Astrocyte (in vitro differentiated cells and primary cell): ENCODE measurements around the gene ESRRB. TPM values are rescaled to one million over a fixed set of nuclear protein-coding genes. Genes with fewer than 3 reads are reported as not detected.

ENCODE experiments used
- DNase-seq: peaks from one replicate; pipeline ENCODE4 v3.0.0-alpha.2; 2010; ENCODE audit warnings: low read depth
- FAIRE-seq: peaks from 2 replicates; lab custom pipeline; 2011; peaks lifted over from hg19 to GRCh38; lab: Jason Lieb, UNC
- H2AFZ ChIP-seq: 2 replicates; pipeline ENCODE4 v1.6.0; 2012; ENCODE audit warnings: low read depth, low read length, inconsistent platforms
- H3K27ac ChIP-seq: 2 replicates; pipeline ENCODE4 v1.5.1; 2011; ENCODE audit warnings: low read depth, low read length, inconsistent platforms
- H3K27me3 ChIP-seq: 2 replicates; pipeline ENCODE4 v1.6.0; 2011; ENCODE audit warnings: low read length, inconsistent platforms; ENCODE audit not compliant: insufficient read depth
- H3K36me3 ChIP-seq: 2 replicates; pipeline ENCODE4 v1.5.1; 2011; ENCODE audit warnings: low read length, inconsistent platforms; ENCODE audit not compliant: insufficient read depth
- H3K4me1 ChIP-seq: 2 replicates; pipeline ENCODE4 v1.5.1; 2011; ENCODE audit warnings: low read length, inconsistent platforms; ENCODE audit not compliant: insufficient read depth
- H3K4me2 ChIP-seq: 2 replicates; pipeline ENCODE4 v1.6.0; 2012; ENCODE audit warnings: low read length, inconsistent platforms
- H3K4me3 ChIP-seq: 2 replicates; pipeline ENCODE4 v1.5.1; 2011; ENCODE audit warnings: low read depth, mild to moderate bottlenecking, low read length, inconsistent platforms; ENCODE audit not compliant: insufficient read depth
- H3K79me2 ChIP-seq: 2 replicates; pipeline ENCODE4 v1.6.0; 2012; ENCODE audit warnings: mild to moderate bottlenecking, low read length, inconsistent platforms; ENCODE audit not compliant: insufficient read depth
- H3K9ac ChIP-seq: 2 replicates; pipeline ENCODE4 v1.6.0; 2012; ENCODE audit warnings: mild to moderate bottlenecking, low read length, inconsistent platforms
- H3K9me3 ChIP-seq: 2 replicates; pipeline ENCODE4 v1.5.1; 2012; ENCODE audit warnings: low read depth, mild to moderate bottlenecking, low read length, inconsistent platforms; ENCODE audit not compliant: insufficient read depth
- H4K20me1 ChIP-seq: 2 replicates; pipeline ENCODE4 v1.6.0; 2012; ENCODE audit warnings: low read length, inconsistent platforms; ENCODE audit not compliant: insufficient read depth
- H3K27ac Mint-ChIP-seq: one replicate; pipeline ENCODE4 v1.8.0; 2021; ENCODE audit warnings: mild to moderate bottlenecking, mixed read lengths; ENCODE audit not compliant: unreplicated experiment
- H3K27me3 Mint-ChIP-seq: one replicate; pipeline ENCODE4 v1.8.0; 2021; ENCODE audit warnings: low read depth, mixed read lengths; ENCODE audit not compliant: unreplicated experiment
- H3K36me3 Mint-ChIP-seq: one replicate; pipeline ENCODE4 v1.8.0; 2021; ENCODE audit warnings: low read depth, mixed read lengths; ENCODE audit not compliant: unreplicated experiment
- H3K4me1 Mint-ChIP-seq: one replicate; pipeline ENCODE4 v1.8.0; 2021; ENCODE audit warnings: low read depth, mixed read lengths; ENCODE audit not compliant: unreplicated experiment
- H3K4me3 Mint-ChIP-seq: one replicate; pipeline ENCODE4 v1.8.0; 2021; ENCODE audit warnings: mild to moderate bottlenecking, moderate library complexity, mixed read lengths; ENCODE audit not compliant: unreplicated experiment
- H3K9me3 Mint-ChIP-seq: one replicate; pipeline ENCODE4 v1.8.0; 2021; ENCODE audit warnings: mild to moderate bottlenecking, mixed read lengths; ENCODE audit not compliant: unreplicated experiment
- EZH2 ChIP-seq: IDR thresholded peaks from 2 replicates; pipeline ENCODE4 v1.6.1; 2012; ENCODE audit warnings: mild to moderate bottlenecking, low read length, inconsistent platforms; ENCODE audit not compliant: insufficient read depth
- total RNA-seq: library from RNA; stranded (reverse); gene quantifications from 2 replicates; pipeline ENCODE4 v1.2.1, GENCODE V29; 2021
- TF ChIP-seq, protein P1 (sequence below): IDR thresholded peaks from 2 replicates; pipeline ENCODE4 v1.5.1; 2011; ENCODE audit warnings: low read depth, mild to moderate bottlenecking, inconsistent platforms, low read length, moderate library complexity; ENCODE audit not compliant: insufficient read depth

Gene ESRRB
- total RNA-seq, 1 donor from 2014 or later = not detected

- TF ChIP-seq, protein P1, sequence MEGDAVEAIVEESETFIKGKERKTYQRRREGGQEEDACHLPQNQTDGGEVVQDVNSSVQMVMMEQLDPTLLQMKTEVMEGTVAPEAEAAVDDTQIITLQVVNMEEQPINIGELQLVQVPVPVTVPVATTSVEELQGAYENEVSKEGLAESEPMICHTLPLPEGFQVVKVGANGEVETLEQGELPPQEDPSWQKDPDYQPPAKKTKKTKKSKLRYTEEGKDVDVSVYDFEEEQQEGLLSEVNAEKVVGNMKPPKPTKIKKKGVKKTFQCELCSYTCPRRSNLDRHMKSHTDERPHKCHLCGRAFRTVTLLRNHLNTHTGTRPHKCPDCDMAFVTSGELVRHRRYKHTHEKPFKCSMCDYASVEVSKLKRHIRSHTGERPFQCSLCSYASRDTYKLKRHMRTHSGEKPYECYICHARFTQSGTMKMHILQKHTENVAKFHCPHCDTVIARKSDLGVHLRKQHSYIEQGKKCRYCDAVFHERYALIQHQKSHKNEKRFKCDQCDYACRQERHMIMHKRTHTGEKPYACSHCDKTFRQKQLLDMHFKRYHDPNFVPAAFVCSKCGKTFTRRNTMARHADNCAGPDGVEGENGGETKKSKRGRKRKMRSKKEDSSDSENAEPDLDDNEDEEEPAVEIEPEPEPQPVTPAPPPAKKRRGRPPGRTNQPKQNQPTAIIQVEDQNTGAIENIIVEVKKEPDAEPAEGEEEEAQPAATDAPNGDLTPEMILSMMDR = no peak
- no peak for TF ChIP-seq EZH2
Observed at GRCh38 chr14:76446921-76447320, 71.0 kb downstream of the ESRRB start.

DNA sequence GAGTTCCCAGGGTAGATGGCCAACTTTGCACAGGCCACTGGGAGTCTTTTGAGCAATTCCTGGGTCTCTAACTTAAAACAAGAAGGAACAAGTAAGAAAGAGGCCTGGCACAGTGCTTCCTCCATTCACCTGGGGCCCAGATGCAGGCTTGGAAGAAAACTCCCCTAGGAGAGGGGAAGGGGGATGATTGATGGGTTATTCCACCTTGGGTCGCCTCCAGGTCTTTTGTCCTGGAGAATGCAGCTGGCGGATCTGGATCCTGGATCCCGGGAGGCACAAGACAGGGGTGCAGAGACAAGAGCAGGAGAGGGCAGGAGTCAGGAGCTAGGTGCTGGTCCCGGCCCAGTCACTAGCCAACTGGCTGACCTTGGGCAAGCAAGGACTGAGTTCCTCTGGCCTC lies 74.5 kb downstream of the ESRRB start:
- no peak for TF ChIP-seq EZH2
- TF ChIP-seq, protein P1 = no peak
- DNase-seq (no peak), FAIRE-seq (no peak)
- no peak overlapping the region for H3K9ac ChIP-seq
- H3K27me3 ChIP-seq = no peaks in the 10 kb centered on the region
- Mint-ChIP-seq H3K4me1 (no peaks in the 10 kb centered on the region), H3K27me3 (peaks cover 37% of the 10 kb centered on the region), H3K9me3 (no peaks in the 10 kb centered on the region), H3K4me3 (no peak overlapping the region), H3K36me3 (no peaks in the 10 kb centered on the region), H3K27ac (no peak overlapping the region)
- H2AFZ ChIP-seq = no peak overlapping the region
- no peak overlapping the region for H3K4me2 ChIP-seq
- no peaks in the 10 kb centered on the region for H3K4me1 ChIP-seq
- no peak overlapping the region for H3K27ac ChIP-seq
- no peaks in the 10 kb centered on the region for H4K20me1 ChIP-seq
- H3K9me3 ChIP-seq = no peaks in the 10 kb centered on the region
- H3K4me3 ChIP-seq = no peak overlapping the region
- H3K36me3 ChIP-seq = no peaks in the 10 kb centered on the region
- no peaks in the 10 kb centered on the region for H3K79me2 ChIP-seq

More at GRCh38 chr14:76446921-76447320, 71.0 kb downstream of the ESRRB start:
- Histone ChIP-seq H3K27me3 (no peaks in the 10 kb centered on the region), H3K27ac (no peak overlapping the region), H3K4me2 (no peak overlapping the region), H3K79me2 (no peaks in the 10 kb centered on the region), H3K9ac (no peak overlapping the region), H3K4me1 (no peaks in the 10 kb centered on the region), H3K36me3 (no peaks in the 10 kb centered on the region), H2AFZ (no peak overlapping the region), H4K20me1 (no peaks in the 10 kb centered on the region), H3K4me3 (no peak overlapping the region), H3K9me3 (no peaks in the 10 kb centered on the region)
- no peaks in the 10 kb centered on the region for H3K4me1 Mint-ChIP-seq
- FAIRE-seq = no peak
- H3K4me3 Mint-ChIP-seq = no peak overlapping the region
- peaks cover 29% of the 10 kb centered on the region for H3K27me3 Mint-ChIP-seq
- no peaks in the 10 kb centered on the region for H3K9me3 Mint-ChIP-seq
- no peak overlapping the region for H3K27ac Mint-ChIP-seq
- H3K36me3 Mint-ChIP-seq = no peaks in the 10 kb centered on the region
- no peak for DNase-seq

DNA sequence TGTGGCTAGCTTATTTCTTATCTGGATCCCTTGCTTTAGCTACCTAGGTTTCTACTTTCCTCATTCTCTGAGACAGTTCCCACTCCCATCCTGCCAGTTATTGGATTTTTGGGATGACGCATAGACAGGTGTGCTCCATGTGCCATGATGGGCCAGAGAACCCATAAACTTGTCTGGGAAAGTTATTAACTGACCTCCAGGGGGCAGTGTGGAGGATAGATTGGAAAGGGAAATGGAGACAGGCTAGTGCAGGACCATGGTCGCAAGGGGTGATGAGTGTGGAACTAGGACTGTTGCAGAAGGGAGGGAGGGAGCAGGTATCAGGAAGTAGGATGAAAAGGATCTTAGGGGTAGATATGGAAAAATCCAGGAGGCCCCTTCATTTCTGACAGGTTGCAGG lies 80.3 kb downstream of the ESRRB start:
- H4K20me1 ChIP-seq = no peaks in the 10 kb centered on the region
- Mint-ChIP-seq H3K4me1 (no peaks in the 10 kb centered on the region), H3K4me3 (no peak overlapping the region), H3K27ac (no peak overlapping the region), H3K9me3 (no peaks in the 10 kb centered on the region), H3K36me3 (no peaks in the 10 kb centered on the region), H3K27me3 (peaks cover 29% of the 10 kb centered on the region)
- no peaks in the 10 kb centered on the region for H3K27me3 ChIP-seq
- TF ChIP-seq EZH2 = no peak
- TF ChIP-seq, protein P1 = peak; percentile 20
- no peaks in the 10 kb centered on the region for H3K9me3 ChIP-seq
- H3K4me3 ChIP-seq = no peak overlapping the region
- DNase-seq (no peak), FAIRE-seq (no peak)
- no peak overlapping the region for H2AFZ ChIP-seq
- no peak overlapping the region for H3K27ac ChIP-seq
- H3K4me1 ChIP-seq = no peaks in the 10 kb centered on the region
- no peaks in the 10 kb centered on the region for H3K36me3 ChIP-seq
- no peak overlapping the region for H3K9ac ChIP-seq
- H3K79me2 ChIP-seq = no peaks in the 10 kb centered on the region
- no peak overlapping the region for H3K4me2 ChIP-seq
